HCT116 (cell line): ENCODE measurements around the gene MS4A12.

Source experiments
- CEBPB ChIP-seq: IDR thresholded peaks from 2 replicates; pipeline ENCODE4 v1.6.1; 2012; ENCODE audit warnings: low read depth
- ELF1 ChIP-seq: IDR thresholded peaks from 2 replicates; pipeline ENCODE4 v1.6.1; 2012; ENCODE audit warnings: low read depth, borderline replicate concordance
- JUND ChIP-seq: IDR thresholded peaks from 2 replicates; pipeline ENCODE4 v1.6.1; 2012
- POLR2A ChIP-seq: IDR thresholded peaks from 2 replicates; pipeline ENCODE4 v1.7.0; 2011; ENCODE audit warnings: borderline replicate concordance; ENCODE audit not compliant: insufficient read depth, insufficient read length; ENCODE audit errors: extremely low read depth
- POLR2AphosphoS5 ChIP-seq: IDR thresholded peaks from 2 replicates; pipeline ENCODE4 v1.6.1; 2011; ENCODE audit warnings: mild to moderate bottlenecking, low read depth, low read length, moderate library complexity
- SIN3A ChIP-seq: IDR thresholded peaks from 2 replicates; pipeline ENCODE4 v1.6.1; 2012; ENCODE audit warnings: low read depth
- YY1 ChIP-seq: IDR thresholded peaks from 2 replicates; pipeline ENCODE4 v1.6.1; 2011; ENCODE audit warnings: low read length, low read depth, moderate library complexity, mild to moderate bottlenecking; ENCODE audit not compliant: insufficient replicate concordance; ENCODE audit errors: extremely low read depth
- ZNF274 ChIP-seq: fragments of 200-500 bp; sonication (Bioruptor generic); IDR thresholded peaks from 2 replicates; pipeline ENCODE4 v1.6.1; 2014; ENCODE audit warnings: mild to moderate bottlenecking, low read depth, low read length, inconsistent platforms
- TF ChIP-seq, protein P1 (sequence below), 3 experiments: fragments of 200-600 bp in 1 of 3; sonication (generic) in 1 of 3; IDR thresholded peaks in 2 of 3; conservative IDR thresholded peaks in 1 of 3; 2 replicates each; pipeline ENCODE4 v1.5.1; 2012 to 2017; ENCODE audit warnings: low read depth in 2 of 3, low read length in 2 of 3, antibody characterized with exemption in 1 of 3, borderline replicate concordance in 1 of 3, control low read depth in 1 of 3, mild to moderate bottlenecking in 1 of 3, mixed read lengths in 1 of 3, mixed run types in 1 of 3, moderate library complexity in 1 of 3; ENCODE audit not compliant: insufficient read depth in 1 of 3
- TF ChIP-seq, protein P2 (sequence below): IDR thresholded peaks from 2 replicates; pipeline ENCODE4 v1.6.1; 2012; ENCODE audit warnings: low read depth
- TF ChIP-seq, protein P3 (sequence below): IDR thresholded peaks from 2 replicates; pipeline ENCODE4 v1.6.1; 2012

DNA sequence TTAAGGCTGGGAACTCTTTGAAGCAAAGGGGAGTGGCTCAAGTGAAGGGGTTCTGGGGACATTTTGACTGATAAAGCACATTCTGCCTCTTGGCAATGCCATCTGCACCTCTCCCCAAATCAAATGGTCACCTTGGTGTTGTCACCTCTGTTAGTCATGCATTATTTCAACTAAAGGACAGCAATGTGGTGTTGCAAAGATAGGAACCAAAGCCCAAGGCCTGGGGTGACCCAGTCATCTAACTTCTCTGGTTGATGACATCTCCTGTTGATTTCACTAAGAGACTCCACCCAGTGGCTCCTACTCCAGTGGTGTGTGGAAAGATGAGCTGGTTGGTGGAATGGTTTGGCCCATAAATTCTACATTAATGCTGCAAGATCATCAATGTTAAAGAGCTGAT, 44.7 kb upstream of the MS4A12 start:
- TF ChIP-seq, protein P1, sequence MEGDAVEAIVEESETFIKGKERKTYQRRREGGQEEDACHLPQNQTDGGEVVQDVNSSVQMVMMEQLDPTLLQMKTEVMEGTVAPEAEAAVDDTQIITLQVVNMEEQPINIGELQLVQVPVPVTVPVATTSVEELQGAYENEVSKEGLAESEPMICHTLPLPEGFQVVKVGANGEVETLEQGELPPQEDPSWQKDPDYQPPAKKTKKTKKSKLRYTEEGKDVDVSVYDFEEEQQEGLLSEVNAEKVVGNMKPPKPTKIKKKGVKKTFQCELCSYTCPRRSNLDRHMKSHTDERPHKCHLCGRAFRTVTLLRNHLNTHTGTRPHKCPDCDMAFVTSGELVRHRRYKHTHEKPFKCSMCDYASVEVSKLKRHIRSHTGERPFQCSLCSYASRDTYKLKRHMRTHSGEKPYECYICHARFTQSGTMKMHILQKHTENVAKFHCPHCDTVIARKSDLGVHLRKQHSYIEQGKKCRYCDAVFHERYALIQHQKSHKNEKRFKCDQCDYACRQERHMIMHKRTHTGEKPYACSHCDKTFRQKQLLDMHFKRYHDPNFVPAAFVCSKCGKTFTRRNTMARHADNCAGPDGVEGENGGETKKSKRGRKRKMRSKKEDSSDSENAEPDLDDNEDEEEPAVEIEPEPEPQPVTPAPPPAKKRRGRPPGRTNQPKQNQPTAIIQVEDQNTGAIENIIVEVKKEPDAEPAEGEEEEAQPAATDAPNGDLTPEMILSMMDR (IDR thresholded peaks at IDR 0.05 in 2 of 3, conservative IDR thresholded peaks at IDR 0.05 in 1 of 3; ENCODE audit: borderline replicate concordance in 1 of 3, insufficient read depth in 1 of 3, low read depth in 2 of 3, low read length in 2 of 3) = no peak
- TF ChIP-seq ELF1 (no peak), POLR2A (no peak), JUND (no peak), SIN3A (no peak), YY1 (no peak), ZNF274 (no peak), POLR2AphosphoS5 (no peak), CEBPB (no peak)
- TF ChIP-seq, protein P2, sequence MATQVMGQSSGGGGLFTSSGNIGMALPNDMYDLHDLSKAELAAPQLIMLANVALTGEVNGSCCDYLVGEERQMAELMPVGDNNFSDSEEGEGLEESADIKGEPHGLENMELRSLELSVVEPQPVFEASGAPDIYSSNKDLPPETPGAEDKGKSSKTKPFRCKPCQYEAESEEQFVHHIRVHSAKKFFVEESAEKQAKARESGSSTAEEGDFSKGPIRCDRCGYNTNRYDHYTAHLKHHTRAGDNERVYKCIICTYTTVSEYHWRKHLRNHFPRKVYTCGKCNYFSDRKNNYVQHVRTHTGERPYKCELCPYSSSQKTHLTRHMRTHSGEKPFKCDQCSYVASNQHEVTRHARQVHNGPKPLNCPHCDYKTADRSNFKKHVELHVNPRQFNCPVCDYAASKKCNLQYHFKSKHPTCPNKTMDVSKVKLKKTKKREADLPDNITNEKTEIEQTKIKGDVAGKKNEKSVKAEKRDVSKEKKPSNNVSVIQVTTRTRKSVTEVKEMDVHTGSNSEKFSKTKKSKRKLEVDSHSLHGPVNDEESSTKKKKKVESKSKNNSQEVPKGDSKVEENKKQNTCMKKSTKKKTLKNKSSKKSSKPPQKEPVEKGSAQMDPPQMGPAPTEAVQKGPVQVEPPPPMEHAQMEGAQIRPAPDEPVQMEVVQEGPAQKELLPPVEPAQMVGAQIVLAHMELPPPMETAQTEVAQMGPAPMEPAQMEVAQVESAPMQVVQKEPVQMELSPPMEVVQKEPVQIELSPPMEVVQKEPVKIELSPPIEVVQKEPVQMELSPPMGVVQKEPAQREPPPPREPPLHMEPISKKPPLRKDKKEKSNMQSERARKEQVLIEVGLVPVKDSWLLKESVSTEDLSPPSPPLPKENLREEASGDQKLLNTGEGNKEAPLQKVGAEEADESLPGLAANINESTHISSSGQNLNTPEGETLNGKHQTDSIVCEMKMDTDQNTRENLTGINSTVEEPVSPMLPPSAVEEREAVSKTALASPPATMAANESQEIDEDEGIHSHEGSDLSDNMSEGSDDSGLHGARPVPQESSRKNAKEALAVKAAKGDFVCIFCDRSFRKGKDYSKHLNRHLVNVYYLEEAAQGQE = no peak
- TF ChIP-seq, protein P3, sequence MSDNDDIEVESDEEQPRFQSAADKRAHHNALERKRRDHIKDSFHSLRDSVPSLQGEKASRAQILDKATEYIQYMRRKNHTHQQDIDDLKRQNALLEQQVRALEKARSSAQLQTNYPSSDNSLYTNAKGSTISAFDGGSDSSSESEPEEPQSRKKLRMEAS = no peak
